RWPE2 (cell line): ENCODE measurements around the gene ASIC3.

Source experiments
- ATAC-seq: fragments of 200-7000 bp; cut with Tn5 transposase; 3 replicates; pipeline ENCODE4 v1.9.1; 2021; ENCODE audit warnings: low read depth
- DNase-seq: peaks from one replicate; pipeline ENCODE4 v3.0.0-alpha.2; 2020; ENCODE audit warnings: low spot score
- H3K27ac ChIP-seq: fragments of 450-650 bp; 2 replicates; pipeline ENCODE4 v1.5.1; 2017; ENCODE audit warnings: mild to moderate bottlenecking; ENCODE audit not compliant: poor library complexity, severe bottlenecking
- H3K27me3 ChIP-seq: fragments of 250-450 bp; sonication (Bioruptor Pico); 2 replicates; pipeline ENCODE4 v1.5.1; 2021; ENCODE audit warnings: mild to moderate bottlenecking, moderate library complexity; ENCODE audit not compliant: insufficient read depth, poor library complexity, severe bottlenecking
- H3K36me3 ChIP-seq: fragments of 250-450 bp; sonication (Bioruptor Pico); 2 replicates; pipeline ENCODE4 v1.5.1; 2020; ENCODE audit warnings: low read depth, mild to moderate bottlenecking, moderate library complexity
- H3K4me1 ChIP-seq: fragments of 250-450 bp; sonication (Bioruptor Pico); 2 replicates; pipeline ENCODE4 v1.5.1; 2021; ENCODE audit warnings: mild to moderate bottlenecking, moderate library complexity; ENCODE audit not compliant: insufficient read depth, poor library complexity, severe bottlenecking
- H3K4me3 ChIP-seq: fragments of 250-450 bp; sonication (Bioruptor Pico); 2 replicates; pipeline ENCODE4 v1.5.1; 2021; ENCODE audit warnings: mild to moderate bottlenecking, moderate library complexity; ENCODE audit not compliant: severe bottlenecking
- H3K9me3 ChIP-seq: fragments of 250-450 bp; sonication (Bioruptor Pico); 2 replicates; pipeline ENCODE4 v1.5.1; 2021; ENCODE audit warnings: mild to moderate bottlenecking, moderate library complexity; ENCODE audit not compliant: severe bottlenecking
- TF ChIP-seq, protein P1 (sequence below): fragments of 450-650 bp; IDR thresholded peaks from one replicate; pipeline ENCODE4 v1.5.1; 2017; ENCODE audit warnings: mild to moderate bottlenecking, moderate library complexity; ENCODE audit not compliant: poor library complexity, severe bottlenecking

ASIC3 gene

DNA sequence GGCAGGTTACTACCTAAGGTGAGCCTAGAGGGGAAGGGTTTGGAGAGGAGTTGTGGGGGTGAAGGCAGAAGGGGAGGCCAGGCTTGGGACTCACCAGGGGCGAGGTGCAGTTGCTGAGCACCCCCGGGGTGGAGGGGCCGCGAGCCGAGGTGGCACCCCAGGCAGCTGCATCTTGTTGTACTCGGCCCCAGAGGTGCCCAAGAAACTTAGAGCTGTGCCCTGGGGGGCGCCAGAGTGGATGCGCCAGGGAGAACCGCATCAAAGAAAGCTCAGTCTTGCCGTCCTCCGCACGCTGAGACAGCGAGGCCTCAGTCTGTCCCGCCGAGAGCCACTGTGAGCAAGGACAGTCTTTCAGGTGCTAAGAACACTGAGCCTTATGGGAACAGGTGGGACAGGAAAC, 31.4 kb upstream of the ASIC3 start:
- peak; percentile 38 for DNase-seq
- TF ChIP-seq, protein P1, sequence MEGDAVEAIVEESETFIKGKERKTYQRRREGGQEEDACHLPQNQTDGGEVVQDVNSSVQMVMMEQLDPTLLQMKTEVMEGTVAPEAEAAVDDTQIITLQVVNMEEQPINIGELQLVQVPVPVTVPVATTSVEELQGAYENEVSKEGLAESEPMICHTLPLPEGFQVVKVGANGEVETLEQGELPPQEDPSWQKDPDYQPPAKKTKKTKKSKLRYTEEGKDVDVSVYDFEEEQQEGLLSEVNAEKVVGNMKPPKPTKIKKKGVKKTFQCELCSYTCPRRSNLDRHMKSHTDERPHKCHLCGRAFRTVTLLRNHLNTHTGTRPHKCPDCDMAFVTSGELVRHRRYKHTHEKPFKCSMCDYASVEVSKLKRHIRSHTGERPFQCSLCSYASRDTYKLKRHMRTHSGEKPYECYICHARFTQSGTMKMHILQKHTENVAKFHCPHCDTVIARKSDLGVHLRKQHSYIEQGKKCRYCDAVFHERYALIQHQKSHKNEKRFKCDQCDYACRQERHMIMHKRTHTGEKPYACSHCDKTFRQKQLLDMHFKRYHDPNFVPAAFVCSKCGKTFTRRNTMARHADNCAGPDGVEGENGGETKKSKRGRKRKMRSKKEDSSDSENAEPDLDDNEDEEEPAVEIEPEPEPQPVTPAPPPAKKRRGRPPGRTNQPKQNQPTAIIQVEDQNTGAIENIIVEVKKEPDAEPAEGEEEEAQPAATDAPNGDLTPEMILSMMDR: no peak
- no peaks in the 10 kb centered on the region for H3K4me1 ChIP-seq

GRCh38 chr7:151017370-151017952, 30.9 kb upstream of the ASIC3 start:
- TF ChIP-seq, protein P1: no peak
- Histone ChIP-seq H3K27ac (no peak overlapping the region), H3K27me3 (peaks cover 12% of the 10 kb centered on the region), H3K4me1 (no peaks in the 10 kb centered on the region), H3K4me3 (no peak overlapping the region), H3K9me3 (no peaks in the 10 kb centered on the region), H3K36me3 (no peaks in the 10 kb centered on the region)
- DNase-seq (peak; percentile 61), ATAC-seq (no peak)

More for the DNA sequence above, 31.4 kb upstream of the ASIC3 start:
- Histone ChIP-seq H3K36me3 (no peaks in the 10 kb centered on the region), H3K27me3 (peaks cover 12% of the 10 kb centered on the region), H3K4me3 (no peak overlapping the region), H3K27ac (no peak overlapping the region), H3K9me3 (no peaks in the 10 kb centered on the region)
- ATAC-seq: no peak

DNA sequence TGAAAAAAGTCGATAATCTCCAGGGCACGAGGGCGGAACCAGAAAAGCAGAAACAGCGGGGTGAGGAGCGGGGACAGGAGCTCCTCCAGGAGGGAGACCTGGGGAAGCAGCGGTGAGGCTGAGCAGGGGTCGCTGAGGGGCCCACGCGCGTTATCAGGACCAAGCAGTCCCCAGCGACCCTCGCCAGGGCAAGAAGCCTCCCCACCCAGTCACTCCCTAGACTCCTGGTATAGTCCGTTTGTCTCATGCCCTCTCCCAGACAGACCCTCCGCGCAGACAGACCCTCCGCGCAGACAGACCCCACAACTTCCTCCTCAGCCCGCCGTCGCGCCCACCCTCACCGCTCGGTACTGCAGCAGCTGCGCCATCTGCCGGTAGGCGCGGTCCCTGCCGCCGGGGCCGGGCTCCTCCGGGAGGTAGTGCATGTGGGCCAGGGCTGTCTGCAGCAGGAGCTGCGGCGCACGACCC, 30.3 kb upstream of the ASIC3 start:
- Histone ChIP-seq H3K4me1 (no peaks in the 10 kb centered on the region), H3K4me3 (peak overlapping the region; percentile 1)

DNA sequence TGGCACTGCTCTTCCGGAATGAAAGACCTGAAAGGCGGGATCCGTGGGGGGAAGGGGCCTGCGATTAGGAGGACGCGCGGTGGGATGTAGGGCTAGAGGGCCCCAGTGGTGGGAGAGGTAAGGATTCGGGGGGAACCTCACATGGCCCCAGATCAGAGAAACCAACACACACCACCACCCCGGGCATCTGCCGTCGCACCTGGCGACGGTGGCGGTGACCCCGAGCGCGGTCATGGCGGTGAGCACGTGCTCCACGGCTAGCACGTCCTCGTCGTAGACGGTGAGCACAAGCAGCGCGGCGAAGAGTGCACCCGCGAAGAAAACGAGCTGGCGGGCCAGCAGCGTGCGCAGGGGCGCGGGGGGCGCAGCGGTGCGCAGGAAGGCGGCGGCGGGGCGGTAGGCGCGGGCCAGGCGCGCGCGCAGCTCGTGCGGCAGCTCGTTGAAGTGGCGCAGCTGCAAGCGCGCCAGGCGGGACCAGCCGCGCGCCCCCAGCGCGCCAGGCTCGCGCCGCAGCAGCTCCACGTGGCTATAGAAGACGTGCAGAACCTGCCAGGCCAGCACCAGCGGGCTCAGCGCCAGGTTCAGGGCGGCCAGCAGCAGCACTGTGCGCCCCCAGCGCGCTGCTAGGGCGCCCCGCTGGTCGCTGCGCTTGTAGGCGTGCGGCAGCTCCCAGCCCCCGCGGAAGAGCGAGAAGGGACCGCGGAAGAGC, 29.8 kb upstream of the ASIC3 start:
- H3K9me3 ChIP-seq: no peaks in the 10 kb centered on the region
- H3K27me3 ChIP-seq: peaks cover 12% of the 10 kb centered on the region
- peak; percentile 49 for DNase-seq
- no peak for ATAC-seq
- TF ChIP-seq, protein P1: peak; percentile 64
- no peak overlapping the region for H3K4me3 ChIP-seq
- no peaks in the 10 kb centered on the region for H3K36me3 ChIP-seq
- no peaks in the 10 kb centered on the region for H3K4me1 ChIP-seq
- no peak overlapping the region for H3K27ac ChIP-seq

More for the DNA sequence above, 30.3 kb upstream of the ASIC3 start:
- DNase-seq: peak; percentile 70
- ATAC-seq: peak; percentile 72
- Histone ChIP-seq H3K27ac (no peak overlapping the region), H3K27me3 (peaks cover 12% of the 10 kb centered on the region), H3K9me3 (no peaks in the 10 kb centered on the region), H3K36me3 (no peaks in the 10 kb centered on the region)
- TF ChIP-seq, protein P1: peak; percentile 94

- ATAC-seq (no peak), DNase-seq (peak; percentile 50)
- TF ChIP-seq, protein P1: no peak
- Histone ChIP-seq H3K9me3 (no peaks in the 10 kb centered on the region), H3K4me1 (no peaks in the 10 kb centered on the region), H3K27ac (no peak overlapping the region), H3K4me3 (no peak overlapping the region), H3K27me3 (peaks cover 12% of the 10 kb centered on the region), H3K36me3 (no peaks in the 10 kb centered on the region)
Observed at GRCh38 chr7:151019130-151019447, 29.2 kb upstream of the ASIC3 start.
